HG03039 (cell line): ENCODE data around the gene MSH2.

Source experiments
- ATAC-seq: cut with Tn5 transposase; IDR thresholded peaks from one replicate; pipeline ENCODE4 v1.9.1; 2021; ENCODE audit warnings: mild to moderate bottlenecking, moderate library complexity; ENCODE audit not compliant: unreplicated experiment

The MSH2 gene

DNA sequence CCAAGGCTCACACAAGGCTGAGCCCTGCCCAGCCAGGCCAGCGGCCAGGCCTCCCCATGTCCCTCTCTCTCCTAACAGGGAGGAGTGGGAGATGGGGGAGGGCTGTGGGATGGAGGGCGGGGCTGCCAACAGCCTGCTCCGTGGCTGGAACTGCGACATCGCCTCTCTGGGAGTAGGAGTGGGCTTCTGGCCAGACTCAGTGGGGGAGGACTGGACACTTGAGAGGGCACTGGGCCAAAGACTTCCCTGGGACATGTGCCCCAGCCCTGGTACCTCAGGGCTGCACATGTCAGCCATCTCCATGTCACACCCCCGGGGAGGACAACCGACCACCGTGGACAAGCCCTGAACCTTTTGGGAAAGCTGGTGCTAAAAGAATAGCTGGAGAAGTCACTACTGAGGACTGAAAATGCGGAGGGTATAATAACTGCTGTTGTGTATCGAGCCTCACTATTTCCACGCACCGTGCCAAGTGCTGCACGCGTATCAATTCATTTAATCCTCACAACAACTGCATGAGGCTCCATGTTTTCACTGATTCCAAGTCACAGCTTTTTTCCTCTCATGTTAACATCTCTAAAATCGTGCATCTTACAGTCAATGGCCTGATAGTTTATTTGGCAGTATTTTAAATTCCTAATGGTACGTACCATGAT is 127.3 kb downstream of the MSH2 start:
- ATAC-seq: no peak

DNA sequence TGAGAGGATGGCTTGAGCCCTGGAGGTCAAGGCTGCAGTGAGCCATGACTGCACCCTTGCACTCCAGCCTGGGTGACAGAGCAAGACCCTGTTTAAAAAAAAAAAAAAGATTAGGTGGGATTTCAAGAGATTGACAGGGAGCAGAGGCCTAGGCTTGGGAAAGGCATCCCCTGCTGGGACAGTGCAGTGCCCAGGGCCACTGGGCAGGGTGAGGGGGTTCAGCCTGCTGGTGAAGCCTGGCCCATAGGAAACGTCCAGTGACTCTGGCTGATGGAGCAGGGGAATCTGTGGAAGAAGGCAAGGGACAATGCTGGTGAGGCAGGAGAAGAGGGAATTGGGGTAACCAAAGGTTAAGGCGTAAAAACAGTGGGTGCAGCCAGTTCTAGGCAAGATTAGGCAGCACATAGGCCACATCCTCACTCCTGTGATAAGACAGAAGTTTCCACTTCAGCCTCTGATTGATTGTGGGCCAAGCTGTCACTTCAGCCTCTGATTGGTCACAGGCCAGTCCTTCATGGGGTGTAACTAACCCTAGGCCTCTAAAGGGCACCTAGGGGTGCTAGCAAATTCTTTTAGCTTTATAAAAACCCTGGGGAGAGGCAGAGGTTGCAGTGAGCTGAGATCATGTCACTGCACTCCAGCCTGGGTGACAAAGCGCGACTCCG is 128.6 kb downstream of the MSH2 start:
- no peak for ATAC-seq
